ENCODE measurements around the gene ATG2B.
A peak's percentile ranks its signal among the peaks of the same experiment; 100 is the strongest.
"Not testable (repeated sequence)": the region's sequence is repeated elsewhere in the genome, so short reads cannot be mapped to it uniquely, and the experiment has no call there.

The ATG2B gene

GRCh38 chr14:96357216-96357615 lies 5.9 kb downstream of the ATG2B start:
- FAIRE-seq (no peak), DNase-seq (ENCODE audit: insufficient read length, low spot score) (no peak)
- TF ChIP-seq POLR2AphosphoS5 (IDR thresholded peaks at IDR 0.05; ENCODE audit: low read depth, low read length) = no peak
- no peak for TF ChIP-seq POU2F2 (IDR thresholded peaks at IDR 0.05; ENCODE audit: low read depth, low read length)
- TF ChIP-seq SPI1 (IDR thresholded peaks at IDR 0.05; ENCODE audit: low read depth, low read length) = no peak
- TF ChIP-seq POLR2A (IDR thresholded peaks at IDR 0.05; ENCODE audit: low read depth, low read length) = no peak
- no peak for TF ChIP-seq TAF1 (IDR thresholded peaks at IDR 0.05; ENCODE audit: low read depth, low read length)
- TF ChIP-seq PAX5 (IDR thresholded peaks at IDR 0.05; ENCODE audit: insufficient read depth, low read length, severe bottlenecking) = no peak

DNA sequence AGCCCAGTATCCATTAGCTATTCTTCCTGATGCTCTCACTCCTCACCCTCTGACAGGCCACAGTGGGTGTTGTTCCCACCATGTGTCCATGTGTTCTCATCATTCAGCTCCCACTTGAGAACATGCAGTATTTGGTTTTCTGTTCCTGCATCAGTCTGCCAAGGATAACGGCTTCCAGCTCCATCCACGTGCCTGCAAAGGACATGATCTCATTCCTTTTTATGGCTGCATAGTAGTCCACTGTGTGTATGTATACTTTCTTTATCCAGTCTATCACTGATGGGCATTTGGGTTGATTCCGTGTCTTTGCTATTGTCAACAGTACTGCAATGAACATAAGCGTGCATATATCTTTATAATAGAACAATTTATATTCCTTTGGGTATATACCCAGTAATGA lies 8.9 kb downstream of the ATG2B start:
- no peak for TF ChIP-seq POU2F2 (IDR thresholded peaks at IDR 0.05; ENCODE audit: low read depth, low read length)
- no peak for TF ChIP-seq POLR2A (IDR thresholded peaks at IDR 0.05; ENCODE audit: low read depth, low read length)
- TF ChIP-seq POLR2AphosphoS5 (IDR thresholded peaks at IDR 0.05; ENCODE audit: low read depth, low read length) = no peak
- TF ChIP-seq PAX5 (IDR thresholded peaks at IDR 0.05; ENCODE audit: insufficient read depth, low read length, severe bottlenecking) = no peak
- TF ChIP-seq TAF1 (IDR thresholded peaks at IDR 0.05; ENCODE audit: low read depth, low read length) = no peak
- TF ChIP-seq SPI1 (IDR thresholded peaks at IDR 0.05; ENCODE audit: low read depth, low read length) = no peak
- FAIRE-seq (peak; percentile 66), DNase-seq (ENCODE audit: insufficient read length, low spot score) (no peak)

DNA sequence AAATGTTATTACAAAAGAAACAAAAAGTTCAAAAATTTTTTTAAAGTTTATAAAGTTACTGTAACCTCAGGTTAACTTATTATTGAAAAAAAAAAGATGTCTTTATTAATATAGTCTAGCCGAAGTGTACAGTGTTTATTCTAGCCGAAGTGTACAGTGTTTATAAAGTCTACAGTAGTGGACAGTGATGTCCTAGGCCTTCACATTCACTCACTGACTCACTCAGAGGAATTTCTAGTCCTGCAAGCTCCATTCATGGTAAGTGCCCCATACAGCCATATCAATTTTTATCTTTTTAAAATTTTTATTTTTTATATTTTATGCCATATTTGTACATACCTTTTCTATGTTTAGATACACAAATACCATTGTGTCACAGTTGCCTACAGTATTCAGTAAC lies 10.4 kb downstream of the ATG2B start:
- FAIRE-seq (no peak), DNase-seq (ENCODE audit: insufficient read length, low spot score) (no peak)
- TF ChIP-seq PAX5 (IDR thresholded peaks at IDR 0.05; ENCODE audit: insufficient read depth, low read length, severe bottlenecking) (no peak), POLR2AphosphoS5 (IDR thresholded peaks at IDR 0.05; ENCODE audit: low read depth, low read length) (no peak), SPI1 (IDR thresholded peaks at IDR 0.05; ENCODE audit: low read depth, low read length) (no peak), TAF1 (IDR thresholded peaks at IDR 0.05; ENCODE audit: low read depth, low read length) (no peak), POLR2A (IDR thresholded peaks at IDR 0.05; ENCODE audit: low read depth, low read length) (no peak), POU2F2 (IDR thresholded peaks at IDR 0.05; ENCODE audit: low read depth, low read length) (no peak)

GRCh38 chr14:96351986-96352385 lies 11.2 kb downstream of the ATG2B start:
- no peak for FAIRE-seq

DNA sequence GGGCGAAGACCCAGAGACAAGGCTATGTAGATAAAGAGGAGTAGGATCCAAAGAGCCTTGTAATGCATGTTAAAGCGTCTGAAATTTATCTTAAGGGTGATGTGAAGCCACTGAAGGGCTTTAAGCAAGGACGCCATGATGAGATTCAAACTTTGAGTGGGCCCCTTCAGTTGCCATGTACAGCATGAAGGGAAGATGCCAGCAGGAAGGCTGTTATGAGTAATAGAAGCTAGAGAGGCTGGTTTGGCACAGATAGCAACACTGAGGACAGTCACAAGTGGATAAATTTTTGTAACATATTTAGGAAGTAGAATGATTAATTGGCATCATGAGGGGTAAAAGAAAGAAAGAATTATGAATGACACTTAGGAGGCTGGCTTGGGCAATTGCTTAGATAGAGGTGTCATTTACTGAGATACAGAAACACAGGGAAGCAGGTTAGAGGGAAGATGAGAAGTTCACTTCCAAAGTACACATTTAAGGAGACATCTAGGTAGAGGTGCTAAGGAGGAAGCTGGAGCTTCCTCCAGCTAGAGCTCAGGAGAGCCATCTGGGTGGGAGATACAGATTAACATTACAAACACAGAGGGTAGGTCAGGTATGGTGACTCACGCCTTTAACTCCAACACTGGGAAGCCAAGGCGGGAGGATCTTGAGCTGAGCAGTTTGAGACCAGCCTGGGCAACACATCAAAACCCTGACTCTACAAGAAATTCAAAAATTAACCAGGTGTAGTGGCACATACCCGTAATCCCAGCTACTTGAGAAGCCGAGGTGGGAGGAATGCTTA lies 13.7 kb downstream of the ATG2B start:
- DNase-seq (ENCODE audit: insufficient read length, low spot score) (no peak), FAIRE-seq (no peak)
- TF ChIP-seq TAF1 (IDR thresholded peaks at IDR 0.05; ENCODE audit: low read depth, low read length) = no peak
- TF ChIP-seq POLR2AphosphoS5 (IDR thresholded peaks at IDR 0.05; ENCODE audit: low read depth, low read length) = no peak
- TF ChIP-seq POU2F2 (IDR thresholded peaks at IDR 0.05; ENCODE audit: low read depth, low read length) = no peak
- no peak for TF ChIP-seq POLR2A (IDR thresholded peaks at IDR 0.05; ENCODE audit: low read depth, low read length)
- TF ChIP-seq SPI1 (IDR thresholded peaks at IDR 0.05; ENCODE audit: low read depth, low read length) = no peak
- no peak for TF ChIP-seq PAX5 (IDR thresholded peaks at IDR 0.05; ENCODE audit: insufficient read depth, low read length, severe bottlenecking)

More at GRCh38 chr14:96351986-96352385, 11.2 kb downstream of the ATG2B start:
- no peak for DNase-seq (ENCODE audit: insufficient read length, low spot score)
- no peak for TF ChIP-seq POLR2A (IDR thresholded peaks at IDR 0.05; ENCODE audit: low read depth, low read length)
- TF ChIP-seq POU2F2 (IDR thresholded peaks at IDR 0.05; ENCODE audit: low read depth, low read length) = no peak
- no peak for TF ChIP-seq PAX5 (IDR thresholded peaks at IDR 0.05; ENCODE audit: insufficient read depth, low read length, severe bottlenecking)
- no peak for TF ChIP-seq POLR2AphosphoS5 (IDR thresholded peaks at IDR 0.05; ENCODE audit: low read depth, low read length)
- no peak for TF ChIP-seq SPI1 (IDR thresholded peaks at IDR 0.05; ENCODE audit: low read depth, low read length)
- TF ChIP-seq TAF1 (IDR thresholded peaks at IDR 0.05; ENCODE audit: low read depth, low read length) = no peak

DNA sequence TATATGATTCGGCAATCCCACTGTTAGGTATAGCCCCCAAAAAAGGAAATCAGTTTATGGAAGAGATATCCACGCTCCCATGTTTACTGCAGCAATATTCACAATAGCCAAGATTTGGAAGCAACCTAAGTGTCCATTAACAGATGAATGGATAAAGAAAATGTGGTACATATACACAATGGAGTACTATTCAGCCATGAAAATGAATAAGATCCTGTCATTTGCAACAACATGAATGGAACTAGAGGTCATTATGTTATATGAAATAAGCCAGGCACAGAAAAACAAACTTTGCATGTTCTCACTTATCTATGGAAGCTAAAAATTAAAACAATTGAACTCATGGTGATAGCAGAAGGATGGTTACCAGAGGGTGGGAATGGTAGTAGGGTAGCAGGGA lies 15.2 kb downstream of the ATG2B start:
- FAIRE-seq; DNase-seq (ENCODE audit: insufficient read length, low spot score): not testable (repeated sequence)

DNA sequence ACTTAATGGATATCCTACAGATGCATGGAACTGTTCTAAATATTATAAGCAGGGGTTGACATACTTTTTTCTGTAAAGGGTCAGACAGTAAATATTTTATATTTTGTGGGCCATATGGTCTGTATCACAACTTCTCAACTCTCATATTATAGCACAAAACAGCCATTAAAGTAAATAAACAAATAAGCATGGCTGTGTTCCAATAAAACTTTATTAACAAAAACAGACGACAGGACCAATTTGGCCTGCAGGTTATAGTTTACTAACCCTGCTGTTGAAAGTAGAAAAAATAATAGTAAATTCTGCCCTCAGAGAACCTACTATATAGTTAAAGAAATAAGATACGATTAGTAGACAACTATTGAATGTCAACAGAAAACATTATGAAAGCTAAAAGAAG lies 17.5 kb downstream of the ATG2B start:
- no peak for TF ChIP-seq POU2F2 (IDR thresholded peaks at IDR 0.05; ENCODE audit: low read depth, low read length)
- TF ChIP-seq PAX5 (IDR thresholded peaks at IDR 0.05; ENCODE audit: insufficient read depth, low read length, severe bottlenecking) = no peak
- TF ChIP-seq POLR2A (IDR thresholded peaks at IDR 0.05; ENCODE audit: low read depth, low read length) = no peak
- no peak for TF ChIP-seq SPI1 (IDR thresholded peaks at IDR 0.05; ENCODE audit: low read depth, low read length)
- TF ChIP-seq TAF1 (IDR thresholded peaks at IDR 0.05; ENCODE audit: low read depth, low read length) = no peak
- TF ChIP-seq POLR2AphosphoS5 (IDR thresholded peaks at IDR 0.05; ENCODE audit: low read depth, low read length) = no peak
- DNase-seq (ENCODE audit: insufficient read length, low spot score) (no peak), FAIRE-seq (no peak)

DNA sequence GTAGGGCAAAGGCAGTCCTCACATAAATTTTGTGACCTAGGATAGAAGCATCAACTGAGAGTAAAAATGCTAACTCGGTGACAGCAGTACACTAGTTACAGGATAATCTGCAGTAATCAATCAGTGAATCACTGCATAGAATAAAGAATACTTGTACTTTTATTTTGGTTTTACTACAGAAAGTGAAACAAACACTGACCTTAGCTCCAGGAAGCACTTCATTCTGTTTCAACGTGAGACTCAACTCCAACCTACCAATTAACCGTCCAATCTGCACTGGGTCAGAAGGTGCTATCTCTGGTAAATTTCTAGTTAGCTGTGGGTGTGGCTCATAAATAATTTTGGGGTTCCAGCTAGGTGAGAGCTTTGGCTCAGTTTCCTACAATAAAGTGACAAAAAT lies 21.8 kb downstream of the ATG2B start:
- DNase-seq (ENCODE audit: insufficient read length, low spot score) = no peak
- no peak for FAIRE-seq

GRCh38 chr14:96338551-96338950 lies 24.6 kb downstream of the ATG2B start:
- no peak for DNase-seq (ENCODE audit: insufficient read length, low spot score)
- no peak for FAIRE-seq
- TF ChIP-seq SPI1 (IDR thresholded peaks at IDR 0.05; ENCODE audit: low read depth, low read length) = no peak
- no peak for TF ChIP-seq PAX5 (IDR thresholded peaks at IDR 0.05; ENCODE audit: insufficient read depth, low read length, severe bottlenecking)
- no peak for TF ChIP-seq TAF1 (IDR thresholded peaks at IDR 0.05; ENCODE audit: low read depth, low read length)
- TF ChIP-seq POLR2A (IDR thresholded peaks at IDR 0.05; ENCODE audit: low read depth, low read length) = no peak
- no peak for TF ChIP-seq POU2F2 (IDR thresholded peaks at IDR 0.05; ENCODE audit: low read depth, low read length)
- TF ChIP-seq POLR2AphosphoS5 (IDR thresholded peaks at IDR 0.05; ENCODE audit: low read depth, low read length) = no peak

More for the DNA sequence above, 21.8 kb downstream of the ATG2B start:
- TF ChIP-seq POLR2AphosphoS5 (IDR thresholded peaks at IDR 0.05; ENCODE audit: low read depth, low read length) = no peak

- FAIRE-seq (no peak), DNase-seq (ENCODE audit: insufficient read length, low spot score) (no peak)
- TF ChIP-seq SPI1 (IDR thresholded peaks at IDR 0.05; ENCODE audit: low read depth, low read length) = no peak
- no peak for TF ChIP-seq PAX5 (IDR thresholded peaks at IDR 0.05; ENCODE audit: insufficient read depth, low read length, severe bottlenecking)
- no peak for TF ChIP-seq TAF1 (IDR thresholded peaks at IDR 0.05; ENCODE audit: low read depth, low read length)
- TF ChIP-seq POLR2AphosphoS5 (IDR thresholded peaks at IDR 0.05; ENCODE audit: low read depth, low read length) = no peak
- no peak for TF ChIP-seq POU2F2 (IDR thresholded peaks at IDR 0.05; ENCODE audit: low read depth, low read length)
- no peak for TF ChIP-seq POLR2A (IDR thresholded peaks at IDR 0.05; ENCODE audit: low read depth, low read length)
Observed at GRCh38 chr14:96324219-96324618, 38.9 kb downstream of the ATG2B start.

All from GM12891 (cell line).